GM18526 (cell line): ENCODE measurements around the gene KRT84.

Source experiments
- POLR2A ChIP-seq: IDR thresholded peaks from 3 replicates; pipeline ENCODE4 v1.6.1; 2011; ENCODE audit not compliant: insufficient read length; ENCODE audit errors: extremely low read depth

The KRT84 gene

GRCh38 chr12:52396656-52397055 is 11.2 kb upstream of the KRT84 start:
- no peak for TF ChIP-seq POLR2A

- TF ChIP-seq POLR2A: no peak
Measured at GRCh38 chr12:52395761-52396434, 10.4 kb upstream of the KRT84 start.

GRCh38 chr12:52394836-52395405 is 9.5 kb upstream of the KRT84 start:
- no peak for TF ChIP-seq POLR2A

GRCh38 chr12:52392465-52393007 is 7.1 kb upstream of the KRT84 start:
- no peak for TF ChIP-seq POLR2A

- TF ChIP-seq POLR2A: no peak
Measured at GRCh38 chr12:52391618-52392002, 6.2 kb upstream of the KRT84 start.

GRCh38 chr12:52390739-52391617 is 5.5 kb upstream of the KRT84 start:
- TF ChIP-seq POLR2A: no peak

GRCh38 chr12:52389313-52390207 is 4.1 kb upstream of the KRT84 start:
- TF ChIP-seq POLR2A: no peak

GRCh38 chr12:52387859-52388258 is 2.4 kb upstream of the KRT84 start:
- no peak for TF ChIP-seq POLR2A

- no peak for TF ChIP-seq POLR2A
Measured at GRCh38 chr12:52383331-52383730, 2.1 kb downstream of the KRT84 start.

GRCh38 chr12:52382854-52383253 is 2.6 kb downstream of the KRT84 start:
- TF ChIP-seq POLR2A: no peak

GRCh38 chr12:52381206-52381605 is 4.2 kb downstream of the KRT84 start:
- TF ChIP-seq POLR2A: no peak

- TF ChIP-seq POLR2A: no peak
Measured at GRCh38 chr12:52380271-52380694, 5.2 kb downstream of the KRT84 start.

GRCh38 chr12:52379536-52379935 is 5.9 kb downstream of the KRT84 start:
- no peak for TF ChIP-seq POLR2A

GRCh38 chr12:52378091-52378490 is 7.4 kb downstream of the KRT84 start:
- no peak for TF ChIP-seq POLR2A

GRCh38 chr12:52377266-52377665 is 8.2 kb downstream of the KRT84 start:
- TF ChIP-seq POLR2A: no peak
